Measurements from ENCODE around the gene PPP1R16B.
"Not testable (repeated sequence)": the region's sequence is repeated elsewhere in the genome, so short reads cannot be mapped to it uniquely, and the experiment has no call there.

Gene PPP1R16B

DNA sequence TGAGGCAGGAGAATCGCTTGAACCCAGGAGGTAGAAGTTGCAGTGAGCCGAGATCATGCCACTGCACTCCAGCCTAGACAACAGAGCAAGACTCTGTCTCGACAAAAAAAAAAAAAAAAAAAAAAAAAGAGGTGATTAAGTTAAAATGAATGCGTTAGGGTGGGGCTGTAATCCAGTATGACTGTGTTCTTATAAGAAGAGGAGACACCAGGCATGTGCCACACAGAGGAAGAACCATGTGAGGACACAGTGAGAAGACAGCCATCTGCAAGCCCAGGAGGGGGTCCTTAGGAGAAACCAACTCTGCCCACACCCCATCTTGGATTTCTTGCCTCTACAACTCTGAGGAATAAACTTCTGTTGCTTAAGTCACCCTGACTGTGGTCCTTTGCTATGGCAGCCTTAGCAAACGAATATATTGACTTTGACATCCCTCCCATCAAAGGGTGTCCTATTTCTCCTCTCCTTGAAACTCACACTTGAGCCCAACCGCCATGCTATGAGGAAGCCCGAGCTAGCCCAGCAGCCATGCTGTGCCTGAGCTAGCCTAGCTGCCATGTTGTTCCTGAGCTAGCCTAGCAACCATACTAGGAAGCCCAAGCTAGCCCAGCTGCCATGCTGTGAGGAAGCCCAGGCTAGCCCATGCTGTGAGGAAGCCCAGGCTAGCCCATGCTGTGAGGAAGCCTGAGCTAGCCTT is 15.8 kb upstream of the PPP1R16B start:
- no peak for TF ChIP-seq CTCF (IDR thresholded peaks at IDR 0.05; ENCODE audit: low read depth, low read length)
- H3K9me3 ChIP-seq: no peaks in the 10 kb centered on the region

GRCh38 chr20:38790200-38791053 is 15.1 kb upstream of the PPP1R16B start:
- H3K9me3 ChIP-seq: no peaks in the 10 kb centered on the region
- H3K4me1 ChIP-seq: no peaks in the 10 kb centered on the region
- H3K27me3 ChIP-seq: no peaks in the 10 kb centered on the region
- TF ChIP-seq CTCF (IDR thresholded peaks at IDR 0.05; ENCODE audit: low read depth, low read length): peak; percentile 54
- H3K36me3 ChIP-seq: no peaks in the 10 kb centered on the region
- DNase-seq: no peak
- no peak overlapping the region for H3K4me3 ChIP-seq (ENCODE audit: low read depth, low read length)

More for the DNA sequence above, 15.8 kb upstream of the PPP1R16B start:
- DNase-seq: no peak
- H3K4me3 ChIP-seq (ENCODE audit: low read depth, low read length): no peak overlapping the region
- H3K27me3 ChIP-seq: no peaks in the 10 kb centered on the region
- H3K4me1 ChIP-seq: no peaks in the 10 kb centered on the region
- H3K36me3 ChIP-seq: no peaks in the 10 kb centered on the region

DNA sequence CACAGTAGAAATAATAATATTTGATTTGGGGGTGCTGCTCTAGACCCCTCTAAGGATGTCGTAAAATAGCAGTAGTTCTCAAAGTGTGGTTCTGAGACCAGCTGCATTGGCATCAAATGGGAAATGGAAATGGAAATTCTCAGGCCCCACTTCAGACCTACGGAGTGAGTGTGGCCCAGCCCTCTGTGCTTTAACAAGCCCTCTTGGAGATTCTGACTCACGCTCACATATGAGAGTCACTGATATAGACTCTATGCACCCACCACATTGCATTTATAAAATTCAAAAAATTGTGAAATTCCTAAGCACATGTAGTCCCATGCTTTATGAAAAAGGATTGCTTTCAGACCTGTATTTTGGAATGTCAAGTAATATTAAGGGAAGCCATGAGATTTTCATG is 14.2 kb upstream of the PPP1R16B start:
- Histone ChIP-seq H3K9me3 (no peaks in the 10 kb centered on the region), H3K4me1 (no peaks in the 10 kb centered on the region), H3K27me3 (no peaks in the 10 kb centered on the region), H3K36me3 (no peaks in the 10 kb centered on the region), H3K4me3 (ENCODE audit: low read depth, low read length) (no peak overlapping the region)
- no peak for DNase-seq
- no peak for TF ChIP-seq CTCF (IDR thresholded peaks at IDR 0.05; ENCODE audit: low read depth, low read length)

- no peaks in the 10 kb centered on the region for H3K9me3 ChIP-seq
- no peaks in the 10 kb centered on the region for H3K27me3 ChIP-seq
- no peaks in the 10 kb centered on the region for H3K36me3 ChIP-seq
- DNase-seq: no peak
- TF ChIP-seq CTCF (IDR thresholded peaks at IDR 0.05; ENCODE audit: low read depth, low read length): no peak
- H3K4me1 ChIP-seq: no peaks in the 10 kb centered on the region
- no peak overlapping the region for H3K4me3 ChIP-seq (ENCODE audit: low read depth, low read length)
Measured at GRCh38 chr20:38791940-38792339, 13.6 kb upstream of the PPP1R16B start.

DNA sequence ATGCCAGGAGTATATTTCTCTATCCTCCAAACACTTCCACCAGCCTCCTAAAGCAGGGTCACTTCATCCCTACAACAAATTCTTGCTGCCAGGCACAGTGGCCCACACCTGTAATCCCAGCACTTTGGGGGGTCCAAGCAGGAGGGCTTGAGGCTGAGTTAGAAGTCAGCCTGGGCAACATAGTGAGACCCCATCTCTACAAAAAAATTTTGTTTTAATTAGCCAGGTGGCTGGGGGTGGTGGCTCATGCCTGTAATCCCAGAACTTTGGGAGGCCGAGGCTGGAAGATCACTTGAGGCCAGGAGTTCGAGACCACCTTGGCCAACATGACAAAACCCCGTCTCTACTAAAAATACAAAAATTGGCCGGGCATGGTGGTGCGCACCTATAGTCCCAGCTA is 11.4 kb upstream of the PPP1R16B start:
- H3K4me1 ChIP-seq, H3K27me3 ChIP-seq: not testable (repeated sequence)

DNA sequence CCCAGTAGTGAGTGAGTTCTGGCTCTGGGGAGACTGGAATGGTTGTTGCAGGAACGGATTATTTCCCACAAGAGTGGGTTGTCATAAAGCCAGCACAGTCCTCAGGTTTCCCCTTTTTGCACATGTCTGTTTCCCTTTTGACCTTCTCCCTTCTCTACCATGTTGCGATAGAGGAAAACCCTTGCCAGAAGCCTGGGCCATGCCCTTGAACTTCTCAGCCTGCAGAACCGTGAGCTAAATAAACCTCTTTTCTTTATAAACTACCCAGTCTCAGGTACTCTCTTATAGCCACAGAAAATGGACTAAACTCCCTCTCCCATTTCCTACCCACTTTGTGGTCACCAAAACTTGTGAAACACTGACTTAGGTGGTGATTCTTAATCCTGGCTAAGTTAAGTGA is 7.2 kb upstream of the PPP1R16B start:
- no peak for TF ChIP-seq CTCF (IDR thresholded peaks at IDR 0.05; ENCODE audit: low read depth, low read length)
- no peaks in the 10 kb centered on the region for H3K4me1 ChIP-seq

More for the DNA sequence above, 11.4 kb upstream of the PPP1R16B start:
- DNase-seq; H3K36me3 ChIP-seq; H3K9me3 ChIP-seq; H3K4me3 ChIP-seq (ENCODE audit: low read depth, low read length): not testable (repeated sequence)

More for the DNA sequence above, 7.2 kb upstream of the PPP1R16B start:
- H3K4me3 ChIP-seq (ENCODE audit: low read depth, low read length): no peak overlapping the region
- no peak for DNase-seq
- H3K27me3 ChIP-seq: no peaks in the 10 kb centered on the region
- H3K36me3 ChIP-seq: no peaks in the 10 kb centered on the region
- no peaks in the 10 kb centered on the region for H3K9me3 ChIP-seq
